Hematopoietic multipotent progenitor cell treated with erythropoietin and hydrocortisone succinate and interleukin-3 and kit ligand, for 8 days (in vitro differentiated cells): ENCODE data around the gene INHBE.
"Not testable (repeated sequence)": the region's sequence is repeated elsewhere in the genome, so short reads cannot be mapped to it uniquely, and the experiment has no call there.

Experiments used
- DNase-seq: peaks from one replicate; pipeline ENCODE4 v3.0.0-alpha.2; 2015

The INHBE gene

GRCh38 chr12:57454566-57455373, at the start of gene INHBE:
TSS of gene INHBE (plus strand) at chr12:57455307. CDS start at chr12:57455537, 230 bp downstream.
- no peak for DNase-seq

- DNase-seq: no peak
Observed at GRCh38 chr12:57410534-57410933, 44.6 kb upstream of the INHBE start.

GRCh38 chr12:57414160-57414559, 40.9 kb upstream of the INHBE start:
- not testable (repeated sequence) for DNase-seq

- no peak for DNase-seq
Observed at GRCh38 chr12:57415088-57415487, 40.0 kb upstream of the INHBE start.

- no peak for DNase-seq
Observed at GRCh38 chr12:57416039-57416996, 38.8 kb upstream of the INHBE start.

GRCh38 chr12:57418255-57418654, 36.9 kb upstream of the INHBE start:
- DNase-seq: no peak

- DNase-seq: no peak
Observed at GRCh38 chr12:57419495-57419894, 35.6 kb upstream of the INHBE start.

- no peak for DNase-seq
Observed at GRCh38 chr12:57420482-57420881, 34.6 kb upstream of the INHBE start.

- DNase-seq: not testable (repeated sequence)
Observed at GRCh38 chr12:57426948-57427347, 28.2 kb upstream of the INHBE start.

- no peak for DNase-seq
Observed at GRCh38 chr12:57428965-57429364, 26.1 kb upstream of the INHBE start.

- DNase-seq: peak; percentile 72
Observed at GRCh38 chr12:57429473-57430111, 25.5 kb upstream of the INHBE start.

- no peak for DNase-seq
Observed at GRCh38 chr12:57430112-57430930, 24.8 kb upstream of the INHBE start.

GRCh38 chr12:57430931-57431566, 24.1 kb upstream of the INHBE start, which contains the start of gene R3HDM2:
TSS of gene R3HDM2 (minus strand) at chr12:57431043. CDS start at chr12:57310428, 120,615 bp downstream.
- DNase-seq: peak; percentile 95

- no peak for DNase-seq
Observed at GRCh38 chr12:57431654-57432188, 23.4 kb upstream of the INHBE start.

GRCh38 chr12:57433370-57433769, 21.7 kb upstream of the INHBE start:
- no peak for DNase-seq

GRCh38 chr12:57434517-57435223, 20.4 kb upstream of the INHBE start, which contains the start of gene INHBC:
TSS of gene INHBC (plus strand) at chr12:57434784. CDS start at chr12:57434887, 103 bp downstream.
- no peak for DNase-seq

- DNase-seq: no peak
Observed at GRCh38 chr12:57435293-57435692, 19.8 kb upstream of the INHBE start.

- no peak for DNase-seq
Observed at GRCh38 chr12:57438400-57438799, 16.7 kb upstream of the INHBE start.

GRCh38 chr12:57439762-57440266, 15.3 kb upstream of the INHBE start:
- no peak for DNase-seq

GRCh38 chr12:57441393-57441792, 13.7 kb upstream of the INHBE start:
- not testable (repeated sequence) for DNase-seq
